SKM-1 treated with dmso at 0.1 percent for 144 hours (cell line): ENCODE results near the gene IRX6.
A peak's percentile ranks its signal among the peaks of the same experiment; 100 is the strongest.

ENCODE experiments used
- DNase-seq: peaks from one replicate; lab custom pipeline; 2025; ENCODE audit not compliant: unreplicated experiment; lab: John Stamatoyannopoulos, UW

Gene IRX6

DNA sequence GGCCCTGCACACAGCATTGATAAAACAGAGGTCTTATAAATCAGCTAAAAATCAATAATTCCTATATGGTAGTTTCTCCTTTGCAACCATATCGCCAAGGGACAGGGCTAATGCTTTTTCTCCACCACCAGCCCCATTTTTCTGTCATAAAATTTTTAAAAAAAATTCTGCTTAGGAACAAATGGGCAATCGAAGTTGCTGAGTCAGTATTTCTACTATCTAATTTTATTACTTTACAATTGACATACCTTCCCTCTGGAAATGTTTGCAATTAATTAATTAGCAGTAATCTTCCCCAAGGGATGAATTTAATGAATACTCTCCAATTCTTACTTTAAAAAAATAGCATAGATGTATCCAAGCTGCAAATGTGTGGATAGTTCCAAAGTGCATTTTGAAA is 1.7 kb upstream of the IRX6 start:
- DNase-seq = no peak

DNA sequence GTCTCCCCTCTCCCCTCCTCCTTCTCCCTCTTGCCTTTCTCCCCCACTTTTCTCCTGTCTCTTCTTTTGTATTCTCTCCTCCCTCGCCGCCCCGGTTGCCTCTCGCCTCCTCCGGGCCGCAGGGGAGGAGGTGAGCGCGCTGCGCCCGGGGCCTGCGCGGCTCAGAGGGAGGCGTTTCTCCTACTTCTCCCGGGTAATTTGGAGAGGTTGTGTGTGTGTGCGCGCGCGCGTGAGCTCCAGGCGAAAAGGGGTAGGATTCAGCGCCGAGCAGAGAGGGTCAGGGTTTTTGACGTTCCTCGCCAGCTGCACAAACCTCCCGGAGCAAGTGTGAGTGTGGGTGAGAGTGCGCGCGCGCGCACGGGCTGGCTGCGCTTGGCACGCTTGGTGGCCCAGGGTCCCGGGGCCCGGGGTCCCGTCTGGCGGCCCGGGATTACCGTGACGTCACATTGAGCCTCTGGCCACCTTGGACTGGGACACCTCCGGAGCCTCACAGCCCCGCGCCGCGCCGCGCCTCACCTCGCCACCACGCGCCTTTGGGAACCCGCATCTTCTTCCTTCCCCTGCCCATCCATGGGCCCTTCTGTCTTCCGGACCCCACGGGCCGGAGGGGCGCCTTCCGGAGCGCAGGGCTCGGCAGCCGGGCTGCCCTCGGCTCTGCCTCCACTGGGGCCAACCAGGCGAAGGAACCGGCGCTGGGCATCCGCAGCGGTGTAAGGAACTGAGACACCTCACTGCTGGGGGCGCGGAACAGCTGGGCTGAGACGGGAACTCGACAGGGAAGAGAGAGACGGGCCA is 479 bp downstream of the IRX6 start:
- DNase-seq = no peak

DNA sequence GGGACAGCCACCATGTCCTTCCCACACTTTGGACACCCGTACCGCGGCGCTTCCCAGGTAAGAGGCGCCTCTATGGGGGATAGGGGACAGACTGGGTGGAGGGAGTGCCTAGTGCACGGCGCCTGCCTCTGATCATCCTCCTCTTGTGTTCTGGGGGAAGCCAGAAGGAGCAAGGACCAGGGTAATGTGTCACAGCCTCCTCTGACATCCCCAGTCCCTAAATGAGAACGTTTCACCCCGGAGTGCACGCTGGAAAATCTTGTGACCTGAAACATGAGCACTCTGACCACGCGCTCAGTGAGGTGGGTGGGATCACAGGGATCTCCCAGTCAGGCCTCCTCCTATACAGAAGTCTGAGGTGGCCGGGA is 1.1 kb downstream of the IRX6 start:
- no peak for DNase-seq

DNA sequence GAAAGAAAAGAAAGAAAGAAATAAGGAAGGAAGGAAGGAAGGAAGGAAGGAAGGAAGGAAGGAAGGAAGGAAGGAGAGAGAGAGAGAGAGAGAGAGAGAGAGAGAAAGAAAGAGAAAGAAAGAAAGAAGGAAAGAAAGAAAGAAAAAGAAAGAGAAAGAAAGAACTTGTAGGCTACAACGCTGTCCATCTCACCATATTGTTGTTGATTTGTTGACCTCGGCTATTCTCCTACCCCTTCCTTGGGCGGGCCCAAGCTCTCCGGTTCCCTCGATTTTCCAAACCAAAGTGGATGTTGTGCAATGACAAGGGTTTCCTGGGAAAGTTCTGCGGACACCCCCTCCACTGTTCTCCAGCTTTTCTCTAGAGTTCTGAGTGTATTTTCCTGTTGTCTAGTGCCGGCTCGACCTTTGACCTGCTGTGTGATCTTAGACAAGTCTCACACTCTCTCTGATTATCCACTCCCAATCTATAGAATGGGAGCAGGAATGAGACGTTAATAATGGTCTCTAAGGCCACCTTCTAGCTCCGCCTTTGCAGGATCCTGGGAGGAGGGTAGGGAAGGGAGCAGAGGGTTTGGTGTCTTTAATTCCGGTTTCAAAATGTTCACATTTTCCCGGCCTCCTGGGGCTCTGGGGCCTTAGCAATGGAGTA is 1.6 kb downstream of the IRX6 start:
- DNase-seq = no peak

DNA sequence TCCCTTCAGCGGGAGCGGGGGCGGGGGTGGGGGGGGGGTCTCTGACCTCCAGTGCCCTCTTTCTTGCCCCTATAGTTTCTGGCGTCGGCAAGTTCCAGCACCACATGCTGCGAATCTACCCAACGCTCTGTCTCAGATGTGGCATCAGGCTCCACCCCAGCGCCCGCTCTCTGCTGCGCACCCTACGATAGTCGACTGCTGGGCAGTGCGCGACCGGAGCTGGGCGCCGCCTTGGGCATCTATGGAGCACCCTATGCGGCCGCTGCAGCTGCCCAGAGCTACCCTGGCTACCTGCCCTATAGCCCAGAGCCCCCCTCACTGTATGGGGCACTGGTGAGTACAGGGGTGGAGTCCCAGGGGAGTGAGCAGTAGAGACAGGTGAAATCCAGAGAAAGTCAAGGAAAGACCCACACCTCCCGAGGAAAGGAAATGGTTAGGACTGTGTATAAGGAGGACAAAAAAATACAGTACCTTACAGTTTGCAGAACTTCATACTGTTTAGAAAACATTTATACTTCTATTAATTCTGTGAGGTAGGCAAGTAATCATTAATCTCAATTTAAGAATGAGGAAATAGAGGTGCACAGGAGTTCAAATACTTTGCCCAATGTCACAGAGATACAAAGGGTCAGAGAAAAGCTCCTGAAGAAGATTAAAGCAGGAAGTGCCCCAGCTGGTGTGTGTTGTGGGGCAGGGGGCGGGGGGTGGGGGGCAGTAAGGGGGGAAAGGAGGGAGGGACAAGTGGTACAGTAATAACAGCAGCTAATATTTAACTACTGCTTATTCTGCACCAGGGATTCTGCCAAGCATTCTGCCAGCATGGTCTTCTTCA is 2.5 kb downstream of the IRX6 start:
- DNase-seq = no peak

DNA sequence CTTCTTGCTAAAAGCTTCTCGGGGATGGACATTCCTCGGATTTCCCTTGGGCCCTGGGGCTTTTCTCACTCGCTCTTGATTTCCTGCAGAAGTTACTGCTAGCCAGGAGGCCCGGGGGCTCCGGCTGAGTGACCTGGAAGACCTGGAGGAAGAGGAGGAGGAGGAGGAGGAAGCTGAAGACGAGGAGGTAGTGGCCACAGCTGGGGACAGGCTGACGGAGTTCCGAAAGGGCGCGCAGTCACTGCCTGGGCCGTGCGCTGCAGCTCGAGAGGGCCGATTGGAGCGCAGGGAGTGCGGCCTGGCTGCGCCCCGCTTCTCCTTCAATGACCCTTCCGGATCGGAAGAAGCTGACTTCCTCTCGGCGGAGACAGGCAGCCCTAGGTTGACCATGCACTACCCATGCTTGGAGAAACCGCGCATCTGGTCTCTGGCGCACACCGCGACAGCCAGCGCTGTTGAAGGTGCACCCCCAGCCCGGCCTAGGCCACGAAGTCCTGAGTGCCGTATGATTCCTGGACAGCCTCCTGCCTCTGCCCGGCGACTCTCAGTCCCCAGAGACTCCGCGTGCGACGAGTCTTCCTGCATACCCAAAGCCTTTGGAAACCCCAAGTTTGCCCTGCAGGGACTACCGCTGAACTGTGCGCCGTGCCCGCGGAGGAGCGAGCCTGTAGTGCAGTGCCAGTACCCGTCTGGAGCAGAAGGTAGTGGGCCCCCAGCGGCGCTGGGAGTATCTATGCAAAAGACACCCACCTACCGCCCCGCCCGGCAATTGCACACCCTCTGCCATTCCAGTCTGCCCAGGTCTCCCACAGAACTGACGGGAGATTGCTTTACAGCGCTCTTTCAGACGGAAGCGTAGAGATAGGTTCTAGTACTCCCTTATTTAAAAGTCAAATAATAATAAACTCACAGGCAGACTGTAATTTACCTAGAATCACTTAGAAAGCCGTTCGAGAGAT is 4.9 kb downstream of the IRX6 start:
- DNase-seq = no peak

DNA sequence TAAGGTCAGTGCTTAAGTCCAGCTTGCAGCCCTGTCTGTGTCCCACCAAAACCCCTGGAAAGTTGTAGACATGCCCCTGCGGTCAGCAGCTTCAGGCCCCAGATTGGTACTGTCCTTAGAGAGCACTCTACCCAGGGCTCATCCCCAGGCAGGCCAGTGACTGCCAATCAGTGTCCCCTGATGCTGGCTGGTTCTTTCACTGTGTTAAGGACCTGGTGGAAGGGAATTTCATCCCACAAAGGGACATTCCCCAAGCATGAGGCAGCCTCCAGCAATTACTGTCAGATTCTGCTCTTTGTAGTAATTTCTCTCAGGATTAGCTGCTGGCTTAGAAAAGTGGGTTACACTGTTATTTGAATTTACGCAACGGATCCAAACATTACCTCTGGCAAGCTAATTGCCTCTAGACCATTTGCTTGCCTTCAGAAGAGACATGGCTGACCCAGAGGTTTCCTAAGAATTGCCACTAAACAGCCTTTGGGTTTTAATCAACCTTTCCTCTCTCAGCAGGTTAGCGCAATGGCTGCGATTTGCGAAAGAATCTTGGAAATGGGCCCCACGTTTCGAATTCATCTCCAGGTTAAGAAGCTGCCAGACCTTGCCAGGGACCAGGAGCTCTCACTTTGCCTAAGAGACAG is 5.9 kb downstream of the IRX6 start:
- DNase-seq = no peak

DNA sequence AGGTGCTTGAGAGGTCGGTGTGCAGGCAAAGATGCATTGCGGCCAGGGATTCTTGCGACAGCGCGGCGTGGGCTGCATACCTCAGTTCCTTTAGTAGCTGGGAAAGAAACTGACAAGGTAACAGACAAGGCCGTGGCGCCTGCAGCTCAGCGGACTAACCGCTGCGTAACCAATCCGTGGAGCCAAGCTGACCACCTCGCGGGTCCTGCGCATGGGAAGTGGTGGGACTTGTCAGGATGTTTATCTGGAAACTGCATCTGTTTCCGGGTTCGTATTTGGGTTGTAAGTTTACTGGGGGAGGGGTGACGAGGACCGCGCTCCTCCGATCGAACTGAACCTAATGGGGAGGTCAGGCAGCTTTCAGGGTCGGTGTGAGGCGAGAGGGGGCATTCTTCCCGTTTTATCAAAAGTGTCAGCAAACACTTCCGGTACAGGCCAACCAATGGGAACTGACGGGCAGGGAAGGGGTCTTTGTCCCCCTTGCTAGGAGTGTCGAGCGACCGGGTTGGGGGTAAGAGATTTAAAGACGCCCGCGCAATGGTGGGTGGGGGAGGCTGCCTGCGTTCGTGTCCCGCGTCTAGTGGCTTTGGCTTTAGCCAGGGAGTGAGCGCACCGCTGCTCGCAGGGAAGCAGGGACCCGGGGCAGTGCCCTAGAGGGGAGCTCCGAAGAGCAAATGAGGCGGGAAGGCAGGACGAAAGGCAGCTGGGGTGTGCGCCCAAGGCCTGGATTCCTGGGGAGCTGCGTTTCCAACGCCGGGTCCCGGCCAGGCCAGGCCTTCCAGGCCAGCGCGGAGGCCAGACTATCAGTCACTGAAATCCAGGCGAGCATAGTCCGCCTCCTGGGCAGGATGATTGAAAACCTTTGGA is 7.0 kb downstream of the IRX6 start:
- no peak for DNase-seq

DNA sequence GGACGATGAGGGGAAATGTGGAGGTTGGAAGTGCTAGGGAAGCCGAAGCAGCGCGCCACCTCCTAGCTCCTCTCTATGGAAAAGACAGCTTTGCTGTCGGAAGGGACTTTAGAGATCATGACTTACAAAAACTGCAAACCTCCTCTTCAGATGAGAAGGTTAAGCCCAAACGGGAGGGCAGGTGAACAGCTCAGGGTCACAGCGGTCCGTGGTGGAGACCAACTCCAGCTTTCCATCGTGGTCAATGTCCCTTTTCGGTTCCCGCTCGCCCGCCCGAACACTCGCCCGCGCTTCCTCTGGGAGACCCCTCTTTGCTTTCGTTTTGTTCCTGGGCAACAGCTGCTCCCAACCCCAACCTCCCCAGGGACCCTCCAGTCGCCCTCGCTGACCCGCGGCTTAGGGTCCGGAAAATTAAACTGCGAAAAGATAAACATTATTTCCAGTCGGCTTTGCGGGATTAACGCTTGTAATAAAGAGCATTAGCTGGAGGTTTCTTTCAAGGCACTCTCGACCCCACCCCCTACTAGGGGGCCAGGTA is 7.7 kb downstream of the IRX6 start:
- DNase-seq = no peak

DNA sequence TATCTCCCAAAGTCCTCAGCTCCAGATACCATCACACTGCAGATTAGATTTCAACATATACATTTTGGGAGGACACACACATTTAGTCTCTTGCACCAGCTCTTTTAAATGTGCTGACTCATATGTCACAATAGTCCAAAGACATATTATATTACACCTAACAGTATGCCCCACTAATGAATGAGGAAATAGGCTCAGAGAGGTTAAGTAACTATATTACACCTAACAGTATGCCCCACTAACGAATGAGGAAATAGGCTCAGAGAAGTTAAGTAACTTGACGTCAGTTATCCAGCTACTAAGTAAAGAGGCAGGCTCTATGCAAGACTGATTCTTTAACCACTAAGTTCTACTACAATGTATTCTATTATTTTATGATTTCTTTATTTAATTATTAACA is 9.7 kb downstream of the IRX6 start:
- peak; percentile 95 for DNase-seq

DNA sequence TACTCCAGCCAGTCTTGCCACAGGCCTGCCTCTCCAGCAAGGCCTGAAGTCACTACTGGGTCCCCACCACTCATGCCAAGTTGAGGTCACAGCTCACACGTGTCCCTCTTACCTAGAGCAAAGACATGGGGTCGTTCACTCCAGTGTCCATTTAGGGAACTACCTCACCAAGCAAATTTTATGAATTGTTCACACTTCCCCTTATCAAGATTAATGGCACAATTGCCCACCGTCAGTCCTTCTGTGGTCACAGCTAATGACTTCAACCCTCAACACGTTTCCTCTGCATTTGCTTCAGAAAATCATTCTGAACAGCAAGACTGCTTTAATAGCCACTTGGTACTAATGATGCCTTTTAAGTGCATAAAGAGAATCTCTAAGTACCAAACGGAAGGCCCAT is 14.6 kb downstream of the IRX6 start:
- no peak for DNase-seq

DNA sequence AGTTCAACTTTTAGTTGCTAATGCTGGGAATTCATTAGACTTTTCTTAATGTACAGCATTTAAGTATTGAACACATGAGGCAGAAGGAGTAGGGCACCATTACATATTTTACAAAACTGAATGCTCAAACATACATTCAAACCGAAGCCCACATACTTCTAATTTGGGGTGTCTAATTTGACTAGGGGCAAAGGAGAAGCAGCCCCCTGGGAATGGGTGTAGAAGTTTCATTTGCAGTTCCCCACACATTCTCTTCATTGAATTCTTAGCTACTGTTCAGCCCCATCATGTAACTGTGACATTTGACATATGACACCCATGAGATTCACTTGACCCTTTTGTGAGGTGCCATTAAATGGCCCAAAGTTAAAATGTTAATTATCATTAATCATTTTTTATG is 16.4 kb downstream of the IRX6 start:
- no peak for DNase-seq

DNA sequence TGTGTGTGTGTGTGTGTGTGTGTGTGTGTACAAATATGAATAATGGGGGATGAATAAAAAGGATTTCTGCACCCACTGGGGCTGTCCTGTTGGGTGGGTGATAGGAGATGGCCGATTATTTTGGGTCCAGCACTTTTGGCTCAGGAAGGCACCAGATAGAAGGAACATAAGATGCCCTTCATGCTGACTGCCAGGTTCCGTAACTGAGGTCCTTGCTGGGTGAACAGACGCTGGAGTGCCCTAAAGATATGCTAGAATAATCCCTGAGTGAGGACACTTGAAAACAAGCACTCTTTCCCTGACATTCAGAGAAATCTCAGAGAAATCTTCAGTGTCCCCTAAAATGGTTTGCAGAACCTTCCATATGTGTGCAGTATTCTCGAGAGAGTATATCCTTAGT is 17.7 kb downstream of the IRX6 start:
- no peak for DNase-seq

DNA sequence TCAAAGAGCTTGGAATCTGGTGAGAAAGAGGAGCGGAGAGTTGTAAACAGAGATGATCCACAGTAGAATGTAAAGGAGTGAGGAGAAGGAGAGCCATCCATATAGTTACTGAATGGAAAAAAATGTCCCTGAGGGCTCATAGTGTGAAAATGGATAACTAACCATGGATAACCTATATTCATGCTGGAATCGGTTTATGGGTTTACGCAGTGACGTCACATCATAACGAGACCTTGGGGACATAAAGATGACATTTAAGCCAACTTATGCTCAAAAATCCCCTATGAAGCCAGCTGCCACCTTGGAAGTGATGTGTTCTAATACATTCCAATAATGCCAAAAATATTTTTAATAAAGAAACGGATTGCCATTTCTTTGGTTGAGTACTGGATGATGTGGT is 22.5 kb downstream of the IRX6 start:
- DNase-seq = no peak

DNA sequence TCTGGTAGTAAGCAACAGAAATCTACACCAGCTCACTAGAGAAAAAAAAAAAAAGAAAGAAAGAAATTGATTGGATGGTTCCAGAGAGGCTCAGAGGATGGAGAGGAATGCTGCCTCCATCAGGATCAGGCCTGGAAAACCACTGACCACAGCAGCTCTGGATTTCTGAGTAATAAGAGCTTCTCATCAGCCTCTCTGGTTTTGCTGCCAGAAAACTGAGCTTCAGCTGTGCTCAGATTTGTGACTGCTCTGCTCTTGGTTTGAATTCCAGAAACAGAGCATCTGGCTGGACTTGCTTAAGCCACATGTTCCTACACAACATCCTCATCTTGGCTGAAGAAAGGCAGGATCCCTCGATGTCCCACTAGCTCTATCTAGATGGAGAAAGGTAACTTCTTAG is 25.9 kb downstream of the IRX6 start:
- DNase-seq = no peak

DNA sequence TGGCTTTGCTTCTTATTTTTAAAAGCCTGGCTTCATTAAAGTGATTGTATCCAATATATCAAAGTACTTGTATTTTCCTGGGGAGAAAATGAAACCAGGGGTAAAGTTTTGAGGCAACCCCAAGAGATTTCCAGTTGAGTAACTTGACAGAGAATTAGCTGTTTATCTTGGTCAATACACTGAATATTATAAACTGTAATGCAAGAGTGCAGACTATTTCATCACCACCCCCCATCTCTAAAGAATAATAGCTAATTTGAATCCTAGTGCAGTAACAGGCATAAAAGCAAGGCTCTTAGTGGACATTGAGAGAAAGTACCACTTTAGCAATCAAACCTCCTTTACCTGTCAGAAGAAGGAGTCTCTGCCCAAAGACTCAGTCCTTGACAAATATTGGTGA is 27.0 kb downstream of the IRX6 start:
- no peak for DNase-seq

DNA sequence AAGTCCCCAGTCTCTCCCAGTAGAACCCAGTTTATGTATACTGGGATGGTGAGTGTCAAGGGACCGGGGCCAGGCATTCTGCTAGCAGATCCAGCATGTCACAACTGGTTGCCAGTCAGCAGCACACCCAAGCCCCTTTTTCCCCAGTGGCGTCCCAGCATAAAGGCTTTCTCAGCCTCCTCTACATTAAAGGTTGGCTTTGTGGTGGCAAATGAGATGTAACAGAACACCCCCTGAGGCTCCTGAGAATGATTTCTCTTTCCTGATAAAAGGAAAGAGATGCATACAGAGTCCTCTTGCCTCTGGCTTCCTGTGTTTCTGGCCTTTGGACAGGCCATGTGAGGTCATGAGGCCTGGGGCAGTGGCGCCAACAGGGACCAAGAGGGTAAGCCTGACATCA is 27.9 kb downstream of the IRX6 start:
- DNase-seq = no peak

DNA sequence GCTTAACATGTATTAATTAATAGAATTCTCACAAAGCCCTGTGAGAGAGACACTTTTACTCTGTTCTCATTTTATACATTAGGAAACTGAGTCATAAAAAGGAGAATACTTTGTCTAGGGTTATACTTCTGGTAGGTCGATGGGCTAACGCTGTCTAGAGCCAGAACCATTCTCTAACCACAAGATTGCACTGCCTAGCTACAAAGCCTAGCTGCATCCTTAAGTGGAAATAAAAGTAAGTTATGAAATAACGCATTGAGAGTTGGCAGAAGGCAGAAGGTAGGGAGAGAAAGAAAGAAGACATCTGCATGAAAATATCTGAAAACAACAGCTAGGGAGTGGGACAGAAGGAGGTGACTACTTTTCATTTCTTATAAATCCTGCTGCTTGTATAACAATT is 33.2 kb downstream of the IRX6 start:
- peak; percentile 71 for DNase-seq

DNA sequence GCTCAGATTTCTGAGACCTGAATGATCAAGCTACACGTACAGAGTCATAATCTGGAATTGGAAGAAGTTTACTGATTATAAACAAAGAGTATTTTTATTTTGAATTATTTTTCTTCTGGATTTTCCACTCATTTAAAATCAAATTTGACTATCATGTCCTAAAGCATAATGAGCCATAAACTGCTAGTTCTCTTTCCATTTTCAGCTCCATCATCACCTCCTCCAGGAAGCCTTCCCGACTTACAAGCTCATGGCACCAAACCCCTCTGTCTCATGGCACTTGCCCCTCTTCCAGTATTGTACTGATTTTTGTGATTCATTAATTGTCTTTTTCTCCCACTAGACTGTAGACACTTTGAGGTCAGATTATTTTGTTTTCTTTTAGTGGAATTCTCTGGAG is 35.9 kb downstream of the IRX6 start:
- DNase-seq = no peak
